Measurements from ENCODE around the gene GRIK4. TPM values are rescaled to one million over a fixed set of nuclear protein-coding genes. Genes with fewer than 3 reads are reported as not detected.

The GRIK4 gene
- total RNA-seq, 1 donor from 2014 or later, result 0.36 TPM

- Mint-ChIP-seq H3K4me1 (peaks cover 51% of the 10 kb centered on the region), H3K27me3 (ENCODE audit: insufficient read depth, low read depth) (no peaks in the 10 kb centered on the region), H3K36me3 (no peaks in the 10 kb centered on the region), H3K9me3 (no peaks in the 10 kb centered on the region), H3K4me3 (no peak overlapping the region), H3K27ac (no peak overlapping the region)
- no peak overlapping the region for H3K9ac ChIP-seq
- no peaks in the 10 kb centered on the region for H3K27me3 ChIP-seq
- no peak overlapping the region for H3K27ac ChIP-seq
- no peak for DNase-seq (ENCODE audit: low spot score)
- H3K4me2 ChIP-seq, result no peak overlapping the region
- no peak overlapping the region for H3K4me3 ChIP-seq
- H3K36me3 ChIP-seq, result no peaks in the 10 kb centered on the region
- peaks cover 42% of the 10 kb centered on the region for H3K4me1 ChIP-seq
- TF ChIP-seq EZH2phosphoT487 (IDR thresholded peaks at IDR 0.05) (no peak), EZH2 (IDR thresholded peaks at IDR 0.05) (no peak), CTCF (IDR thresholded peaks at IDR 0.05) (no peak)
- H3K9me3 ChIP-seq (ENCODE audit: low read depth), result no peaks in the 10 kb centered on the region
- peaks cover 29% of the 10 kb centered on the region for H3F3A ChIP-seq (ENCODE audit: low read depth)
- H4K20me1 ChIP-seq (ENCODE audit: low read depth), result no peaks in the 10 kb centered on the region
- no peak overlapping the region for H2AFZ ChIP-seq (replicated peaks)
- H3K79me2 ChIP-seq (ENCODE audit: low read depth), result no peaks in the 10 kb centered on the region
Measured at GRCh38 chr11:120499088-120499487, 12.5 kb upstream of the GRIK4 start.

- Histone ChIP-seq H3K79me2 (ENCODE audit: low read depth) (no peaks in the 10 kb centered on the region), H3K9me3 (ENCODE audit: low read depth) (no peaks in the 10 kb centered on the region), H3K27me3 (no peaks in the 10 kb centered on the region), H3F3A (ENCODE audit: low read depth) (peaks cover 29% of the 10 kb centered on the region), H3K4me1 (peaks cover 42% of the 10 kb centered on the region), H3K9ac (no peak overlapping the region), H3K4me3 (no peak overlapping the region), H3K36me3 (no peaks in the 10 kb centered on the region), H3K4me2 (no peak overlapping the region), H4K20me1 (ENCODE audit: low read depth) (no peaks in the 10 kb centered on the region), H2AFZ (replicated peaks) (no peak overlapping the region), H3K27ac (no peak overlapping the region)
- no peak for DNase-seq (ENCODE audit: low spot score)
- H3K27ac Mint-ChIP-seq, result peak overlapping the region; percentile 23
- H3K27me3 Mint-ChIP-seq (ENCODE audit: insufficient read depth, low read depth), result no peaks in the 10 kb centered on the region
- H3K4me1 Mint-ChIP-seq, result peaks cover 53% of the 10 kb centered on the region
- no peaks in the 10 kb centered on the region for H3K9me3 Mint-ChIP-seq
- no peaks in the 10 kb centered on the region for H3K36me3 Mint-ChIP-seq
- no peak overlapping the region for H3K4me3 Mint-ChIP-seq
- TF ChIP-seq EZH2 (IDR thresholded peaks at IDR 0.05), result no peak
- TF ChIP-seq EZH2phosphoT487 (IDR thresholded peaks at IDR 0.05), result no peak
- TF ChIP-seq CTCF (IDR thresholded peaks at IDR 0.05), result no peak
Measured at GRCh38 chr11:120499859-120500258, 11.7 kb upstream of the GRIK4 start.

GRCh38 chr11:120500414-120501071 lies 11.0 kb upstream of the GRIK4 start:
- H3K27me3 ChIP-seq, result no peaks in the 10 kb centered on the region
- H3K4me2 ChIP-seq, result no peak overlapping the region
- H3K27me3 Mint-ChIP-seq (ENCODE audit: insufficient read depth, low read depth), result no peaks in the 10 kb centered on the region
- no peak overlapping the region for H3K27ac Mint-ChIP-seq
- H3K27ac ChIP-seq, result no peak overlapping the region
- no peaks in the 10 kb centered on the region for H3K36me3 ChIP-seq
- H3K9me3 ChIP-seq (ENCODE audit: low read depth), result no peaks in the 10 kb centered on the region
- peak; percentile 29 for DNase-seq (ENCODE audit: low spot score)
- TF ChIP-seq CTCF (IDR thresholded peaks at IDR 0.05), result no peak
- no peak for TF ChIP-seq EZH2phosphoT487 (IDR thresholded peaks at IDR 0.05)
- no peak for TF ChIP-seq EZH2 (IDR thresholded peaks at IDR 0.05)
- no peaks in the 10 kb centered on the region for H4K20me1 ChIP-seq (ENCODE audit: low read depth)
- H3K36me3 Mint-ChIP-seq, result no peaks in the 10 kb centered on the region
- no peak overlapping the region for H2AFZ ChIP-seq (replicated peaks)
- H3K4me1 ChIP-seq, result peaks cover 38% of the 10 kb centered on the region
- H3K4me3 Mint-ChIP-seq, result no peak overlapping the region
- no peak overlapping the region for H3K9ac ChIP-seq
- H3K79me2 ChIP-seq (ENCODE audit: low read depth), result no peaks in the 10 kb centered on the region
- peaks cover 46% of the 10 kb centered on the region for H3K4me1 Mint-ChIP-seq
- H3F3A ChIP-seq (ENCODE audit: low read depth), result peaks cover 29% of the 10 kb centered on the region
- no peaks in the 10 kb centered on the region for H3K9me3 Mint-ChIP-seq
- H3K4me3 ChIP-seq, result no peak overlapping the region
